ENCODE data around the gene SLC34A3. TPM values are rescaled to one million over a fixed set of nuclear protein-coding genes. Genes with fewer than 3 reads are reported as not detected.

SLC34A3 gene
- total RNA-seq, 2 donors from 2014 or later: not detected

- Histone ChIP-seq H3K27ac (no peak overlapping the region), H3K4me1 (peaks cover 9% of the 10 kb centered on the region), H3K4me3 (no peak overlapping the region), H3K27me3 (no peaks in the 10 kb centered on the region), H3K9ac (ENCODE audit: low read depth in 2 of 2, low read length in 2 of 2) (no peak overlapping the region), H3K9me3 (no peaks in the 10 kb centered on the region), H3K36me3 (peaks cover 10% of the 10 kb centered on the region)
- intact Hi-C loops (cut with DNase I): no loop called here
- DNase-seq: no peak
- TF ChIP-seq CTCF (IDR thresholded peaks at IDR 0.05): no peak
Measured at GRCh38 chr9:137247135-137247915, 16.6 kb downstream of the SLC34A3 start.

GRCh38 chr9:137247916-137248175, 17.1 kb downstream of the SLC34A3 start:
- H3K9ac ChIP-seq (ENCODE audit: low read depth in 2 of 2, low read length in 2 of 2): no peak overlapping the region
- H3K27me3 ChIP-seq: no peaks in the 10 kb centered on the region
- peaks cover 7% of the 10 kb centered on the region for H3K36me3 ChIP-seq
- intact Hi-C loops (cut with DNase I): no loop called here
- H3K27ac ChIP-seq: no peak overlapping the region
- DNase-seq: no peak
- H3K9me3 ChIP-seq: no peaks in the 10 kb centered on the region
- H3K4me3 ChIP-seq: no peak overlapping the region
- peaks cover 4% of the 10 kb centered on the region for H3K4me1 ChIP-seq
- no peak for TF ChIP-seq CTCF (IDR thresholded peaks at IDR 0.05)

GRCh38 chr9:137250329-137251193, 19.9 kb downstream of the SLC34A3 start:
- no peak for TF ChIP-seq CTCF (IDR thresholded peaks at IDR 0.05)
- no peak for DNase-seq
- intact Hi-C loops (cut with DNase I): no loop called here
- H3K9ac ChIP-seq (ENCODE audit: low read depth in 2 of 2, low read length in 2 of 2): peak overlapping the region; percentile 2 to 5
- H3K27me3 ChIP-seq: no peaks in the 10 kb centered on the region
- no peaks in the 10 kb centered on the region for H3K4me1 ChIP-seq
- no peak overlapping the region for H3K27ac ChIP-seq
- H3K4me3 ChIP-seq: no peak overlapping the region
- no peaks in the 10 kb centered on the region for H3K9me3 ChIP-seq
- no peaks in the 10 kb centered on the region for H3K36me3 ChIP-seq

- intact Hi-C loops (cut with DNase I): no loop called here
- no peaks in the 10 kb centered on the region for H3K27me3 ChIP-seq
- H3K9me3 ChIP-seq: no peaks in the 10 kb centered on the region
- H3K9ac ChIP-seq (ENCODE audit: low read depth in 2 of 2, low read length in 2 of 2): peak within 1 kb of the TSS; percentile 2 to 5
- H3K4me1 ChIP-seq: peaks cover 2% of the 10 kb centered on the region
- no peak within 1 kb of the TSS for H3K27ac ChIP-seq
- no peaks in the 10 kb centered on the region for H3K36me3 ChIP-seq
- DNase-seq: no peak
- no peak for TF ChIP-seq CTCF (IDR thresholded peaks at IDR 0.05)
- no peak within 1 kb of the TSS for H3K4me3 ChIP-seq
Measured at GRCh38 chr9:137251194-137251461, 20.4 kb downstream of the SLC34A3 start, which contains the start of gene STPG3. TSS of gene STPG3 (plus strand) at chr9:137251286. CDS start at chr9:137251287, 1 bp downstream.

- Histone ChIP-seq H3K27me3 (no peaks in the 10 kb centered on the region), H3K9ac (ENCODE audit: low read depth in 2 of 2, low read length in 2 of 2) (no peak overlapping the region), H3K27ac (no peak overlapping the region), H3K36me3 (no peaks in the 10 kb centered on the region), H3K4me3 (no peak overlapping the region), H3K9me3 (no peaks in the 10 kb centered on the region), H3K4me1 (peaks cover 8% of the 10 kb centered on the region)
- intact Hi-C loops (cut with DNase I): no loop called here
- DNase-seq: no peak
- no peak for TF ChIP-seq CTCF (IDR thresholded peaks at IDR 0.05)
Measured at GRCh38 chr9:137251490-137252268, 21.0 kb downstream of the SLC34A3 start.
